K562 (cell line): ENCODE data around the gene HNRNPA3. TPM values are rescaled to one million over a fixed set of nuclear protein-coding genes. Genes with fewer than 3 reads are reported as not detected.
A peak's percentile ranks its signal among the peaks of the same experiment; 100 is the strongest.

Experiments
- BRF1 ChIP-seq: IDR thresholded peaks from 3 replicates; pipeline ENCODE4 v1.6.1; 2011; ENCODE audit warnings: borderline replicate concordance, mild to moderate bottlenecking; ENCODE audit not compliant: insufficient read length; ENCODE audit errors: extremely low read depth
- CEBPB ChIP-seq: fragments of 450-650 bp; IDR thresholded peaks from 2 replicates; pipeline ENCODE4 v1.6.1; 2016; ENCODE audit warnings: missing genetic modification characterization, missing compliant biosample characterization
- DDX20 ChIP-seq: fragments of 450-650 bp; IDR thresholded peaks from 2 replicates; pipeline ENCODE4 v1.6.1; 2016; ENCODE audit warnings: missing genetic modification characterization, low read depth, mild to moderate bottlenecking, missing compliant biosample characterization, moderate library complexity
- ETS2 ChIP-seq: IDR thresholded peaks from 2 replicates; pipeline ENCODE4 v1.6.1; 2016; ENCODE audit warnings: borderline replicate concordance, missing genetic modification characterization, mild to moderate bottlenecking, moderate library complexity, missing compliant biosample characterization; ENCODE audit not compliant: poor library complexity, severe bottlenecking
- HDAC2 ChIP-seq: fragments of 450-650 bp; IDR thresholded peaks from 2 replicates; pipeline ENCODE4 v1.6.1; 2016; ENCODE audit warnings: mild to moderate bottlenecking
- MED1 ChIP-seq: sonication (generic); formaldehyde crosslinking; IDR thresholded peaks from 2 replicates; pipeline ENCODE4 v1.8.1; 2023; ENCODE audit warnings: missing genetic modification reagents, borderline replicate concordance
- NFIX ChIP-seq: fragments of 250-450 bp; sonication (Bioruptor Pico); IDR thresholded peaks from 2 replicates; pipeline ENCODE4 v1.4.0; 2020; ENCODE audit warnings: low read depth, mild to moderate bottlenecking, moderate library complexity
- PTRF ChIP-seq: fragments of 450-650 bp; IDR thresholded peaks from 2 replicates; pipeline ENCODE4 v1.6.1; 2016; ENCODE audit warnings: mild to moderate bottlenecking, missing genetic modification characterization, missing compliant biosample characterization
- RAD21 ChIP-seq, 2 experiments: fragments of 250-450 bp in 1 of 2; fragments of 450-650 bp in 1 of 2; sonication (Bioruptor Pico) in 1 of 2; formaldehyde crosslinking in 1 of 2; IDR thresholded peaks in 1 of 2; conservative IDR thresholded peaks in 1 of 2; 2 replicates each; pipeline versions ENCODE4 v1.4.0 to v1.8.0; 2020 to 2022; ENCODE audit warnings: mild to moderate bottlenecking in 2 of 2, moderate library complexity in 1 of 2
- TBP ChIP-seq: optimal IDR thresholded peaks from 2 replicates; pipeline ENCODE3; 2011; ENCODE audit warnings: low read depth, low read length, improper control_type of control experiment
- TCFL5 ChIP-seq: fragments of 250-450 bp; sonication (Bioruptor Pico); conservative IDR thresholded peaks from 2 replicates; pipeline ENCODE4 v1.6.1; 2021; ENCODE audit warnings: mild to moderate bottlenecking, moderate library complexity, matching md5 sums
- TEAD2 ChIP-seq: fragments of 450-650 bp; IDR thresholded peaks from 2 replicates; pipeline ENCODE4 v1.6.1; 2016; ENCODE audit warnings: missing genetic modification characterization, control low read depth, missing compliant biosample characterization
- ZNF121 ChIP-seq: sonication (generic); formaldehyde crosslinking; conservative IDR thresholded peaks from 2 replicates; pipeline ENCODE4 v1.8.0; 2022; ENCODE audit warnings: missing genetic modification reagents
- ZNF253 ChIP-seq: fragments of 250-450 bp; sonication (Bioruptor Pico); conservative IDR thresholded peaks from 2 replicates; pipeline ENCODE4 v1.6.1; 2021; ENCODE audit warnings: mild to moderate bottlenecking
- ZNF324 ChIP-seq: fragments of 250-450 bp; sonication (Bioruptor Pico); IDR thresholded peaks from 2 replicates; pipeline ENCODE4 v1.4.0; 2020; ENCODE audit warnings: mild to moderate bottlenecking
- ZNF766 ChIP-seq: fragments of 200-800 bp; sonication (Bioruptor generic); conservative IDR thresholded peaks from 2 replicates; pipeline ENCODE4 v1.6.1; 2016; ENCODE audit warnings: missing genetic modification characterization, missing compliant biosample characterization
- polyA plus RNA-seq, 8 experiments: library from polyadenylated mRNA; depleted of rRNA in 4 of 8; stranded (reverse) in 5 of 8; unstranded in 3 of 8; fragments of >200 nt; fragmentation: Nextera tagmentation in 2 of 8; fragmentation: Illumina TruSeq in 1 of 8; extraction: Ambion mirVana in 2 of 8; extraction: Trizol in 1 of 8; gene quantifications; 2 replicates each; pipeline versions ENCODE4 v1.2.1 to v1.2.3, GENCODE V29; 2011 to 2014; ENCODE audit warnings: inconsistent platforms in 1 of 8, missing spikeins in 1 of 8
- total RNA-seq, 7 experiments: library from RNA; depleted of rRNA in 6 of 7; stranded (reverse); fragments of >200 nt in 6 of 7; fragmentation: Illumina TruSeq in 2 of 7; extraction: Trizol in 2 of 7; gene quantifications; 2 replicates each; pipeline versions ENCODE4 v1.2.1 to v1.2.3, GENCODE V29; 2011 to 2021; ENCODE audit warnings: low replicate concordance in 1 of 7
- TF ChIP-seq, protein P1 (sequence below), 2 experiments: fragments of 450-650 bp; IDR thresholded peaks; 2 replicates each; pipeline ENCODE4 v1.6.1; 2018; ENCODE audit warnings: mild to moderate bottlenecking in 2 of 2, low read depth in 1 of 2; ENCODE audit not compliant: partially characterized antibody in 2 of 2
- TF ChIP-seq, protein P2 (sequence below): sonication (generic); formaldehyde crosslinking; IDR thresholded peaks from 2 replicates; pipeline ENCODE4 v1.8.1; 2023; ENCODE audit warnings: mild to moderate bottlenecking, missing genetic modification reagents
- TF ChIP-seq, protein P3 (sequence below): fragments of 450-650 bp; IDR thresholded peaks from 2 replicates; pipeline ENCODE4 v1.6.1; 2016; ENCODE audit warnings: mild to moderate bottlenecking

HNRNPA3 gene
- total and polyA plus RNA-seq, 9 of the 15 experiments (the other 6 are each of a cell fraction or from before 2014, with no cell fraction given) = 72.8 to 428 (median 192) TPM

DNA sequence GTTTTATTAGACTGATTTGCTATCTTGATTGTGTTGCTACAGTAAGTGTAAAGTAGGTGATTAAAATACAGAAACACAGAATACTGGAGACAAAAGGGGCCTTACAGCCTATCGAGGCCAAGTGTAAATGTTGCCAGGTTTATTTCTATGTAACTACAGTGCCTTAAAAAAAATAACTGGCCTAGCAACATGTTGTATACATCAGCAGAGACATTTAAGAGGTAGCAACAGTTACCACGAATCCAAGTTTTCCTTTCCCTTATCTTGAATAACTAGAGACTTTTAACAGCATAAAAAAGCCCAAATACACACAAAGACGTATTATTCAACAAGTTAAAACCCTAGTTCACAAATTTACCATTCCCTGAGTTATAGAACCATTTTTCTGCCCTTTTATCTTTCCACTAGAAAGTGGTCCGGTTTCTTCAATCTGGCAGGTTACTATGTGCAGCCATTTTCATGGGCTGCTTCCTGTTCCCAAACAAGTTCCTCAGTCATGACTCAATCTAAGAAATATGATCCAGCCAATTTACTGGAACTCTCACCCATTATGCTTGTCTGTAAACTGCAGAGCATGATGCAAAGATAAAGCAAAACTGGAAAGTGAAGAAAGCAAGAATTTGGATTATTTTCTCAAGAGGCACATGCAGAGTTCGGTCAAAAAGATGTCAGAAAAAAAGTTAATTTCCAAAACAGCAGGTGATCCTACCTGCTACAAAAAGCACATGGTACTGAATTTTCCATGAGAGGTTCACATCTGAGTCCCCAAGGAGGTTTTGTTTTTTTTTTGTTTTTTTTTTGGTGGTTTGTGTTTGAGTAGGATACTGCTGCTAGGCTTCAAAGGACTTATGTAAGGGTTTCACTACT, 29.8 kb downstream of the HNRNPA3 start (continued):
- TF ChIP-seq BRF1 = no peak
- TF ChIP-seq DDX20 (tag) = peak; percentile 22; the same call in 1 of the 2 replicates
- TF ChIP-seq ZNF253 (CRISPR knock-in tag) = no peak
- no peak for TF ChIP-seq RAD21 (CRISPR knock-in tag; conservative IDR thresholded peaks at IDR 0.05 in 1 of 2, IDR thresholded peaks at IDR 0.05 in 1 of 2)
- no peak for TF ChIP-seq ZNF121 (CRISPR knock-in tag)
- no peak; the same call in 1 of the 2 replicates for TF ChIP-seq ZNF766 (CRISPR knock-in tag)
- TF ChIP-seq, protein P1, sequence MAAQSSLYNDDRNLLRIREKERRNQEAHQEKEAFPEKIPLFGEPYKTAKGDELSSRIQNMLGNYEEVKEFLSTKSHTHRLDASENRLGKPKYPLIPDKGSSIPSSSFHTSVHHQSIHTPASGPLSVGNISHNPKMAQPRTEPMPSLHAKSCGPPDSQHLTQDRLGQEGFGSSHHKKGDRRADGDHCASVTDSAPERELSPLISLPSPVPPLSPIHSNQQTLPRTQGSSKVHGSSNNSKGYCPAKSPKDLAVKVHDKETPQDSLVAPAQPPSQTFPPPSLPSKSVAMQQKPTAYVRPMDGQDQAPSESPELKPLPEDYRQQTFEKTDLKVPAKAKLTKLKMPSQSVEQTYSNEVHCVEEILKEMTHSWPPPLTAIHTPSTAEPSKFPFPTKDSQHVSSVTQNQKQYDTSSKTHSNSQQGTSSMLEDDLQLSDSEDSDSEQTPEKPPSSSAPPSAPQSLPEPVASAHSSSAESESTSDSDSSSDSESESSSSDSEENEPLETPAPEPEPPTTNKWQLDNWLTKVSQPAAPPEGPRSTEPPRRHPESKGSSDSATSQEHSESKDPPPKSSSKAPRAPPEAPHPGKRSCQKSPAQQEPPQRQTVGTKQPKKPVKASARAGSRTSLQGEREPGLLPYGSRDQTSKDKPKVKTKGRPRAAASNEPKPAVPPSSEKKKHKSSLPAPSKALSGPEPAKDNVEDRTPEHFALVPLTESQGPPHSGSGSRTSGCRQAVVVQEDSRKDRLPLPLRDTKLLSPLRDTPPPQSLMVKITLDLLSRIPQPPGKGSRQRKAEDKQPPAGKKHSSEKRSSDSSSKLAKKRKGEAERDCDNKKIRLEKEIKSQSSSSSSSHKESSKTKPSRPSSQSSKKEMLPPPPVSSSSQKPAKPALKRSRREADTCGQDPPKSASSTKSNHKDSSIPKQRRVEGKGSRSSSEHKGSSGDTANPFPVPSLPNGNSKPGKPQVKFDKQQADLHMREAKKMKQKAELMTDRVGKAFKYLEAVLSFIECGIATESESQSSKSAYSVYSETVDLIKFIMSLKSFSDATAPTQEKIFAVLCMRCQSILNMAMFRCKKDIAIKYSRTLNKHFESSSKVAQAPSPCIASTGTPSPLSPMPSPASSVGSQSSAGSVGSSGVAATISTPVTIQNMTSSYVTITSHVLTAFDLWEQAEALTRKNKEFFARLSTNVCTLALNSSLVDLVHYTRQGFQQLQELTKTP (IDR thresholded peaks at IDR 0.05; ENCODE audit: low read depth in 1 of 2, partially characterized antibody in 2 of 2) = peak; percentile 81
- TF ChIP-seq TEAD2 (tag) = no peak
- no peak for TF ChIP-seq NFIX (CRISPR knock-in tag)
- TF ChIP-seq ETS2 (tag) = no peak
- TF ChIP-seq, protein P2, sequence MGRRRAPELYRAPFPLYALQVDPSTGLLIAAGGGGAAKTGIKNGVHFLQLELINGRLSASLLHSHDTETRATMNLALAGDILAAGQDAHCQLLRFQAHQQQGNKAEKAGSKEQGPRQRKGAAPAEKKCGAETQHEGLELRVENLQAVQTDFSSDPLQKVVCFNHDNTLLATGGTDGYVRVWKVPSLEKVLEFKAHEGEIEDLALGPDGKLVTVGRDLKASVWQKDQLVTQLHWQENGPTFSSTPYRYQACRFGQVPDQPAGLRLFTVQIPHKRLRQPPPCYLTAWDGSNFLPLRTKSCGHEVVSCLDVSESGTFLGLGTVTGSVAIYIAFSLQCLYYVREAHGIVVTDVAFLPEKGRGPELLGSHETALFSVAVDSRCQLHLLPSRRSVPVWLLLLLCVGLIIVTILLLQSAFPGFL (CRISPR knock-in tag) = no peak
- no peak for TF ChIP-seq TCFL5 (CRISPR knock-in tag)
- no peak for TF ChIP-seq PTRF (tag)
- no peak for TF ChIP-seq MED1 (CRISPR knock-in tag)
- TF ChIP-seq TBP = no peak
- TF ChIP-seq ZNF324 (CRISPR knock-in tag) = no peak
- TF ChIP-seq, protein P3, sequence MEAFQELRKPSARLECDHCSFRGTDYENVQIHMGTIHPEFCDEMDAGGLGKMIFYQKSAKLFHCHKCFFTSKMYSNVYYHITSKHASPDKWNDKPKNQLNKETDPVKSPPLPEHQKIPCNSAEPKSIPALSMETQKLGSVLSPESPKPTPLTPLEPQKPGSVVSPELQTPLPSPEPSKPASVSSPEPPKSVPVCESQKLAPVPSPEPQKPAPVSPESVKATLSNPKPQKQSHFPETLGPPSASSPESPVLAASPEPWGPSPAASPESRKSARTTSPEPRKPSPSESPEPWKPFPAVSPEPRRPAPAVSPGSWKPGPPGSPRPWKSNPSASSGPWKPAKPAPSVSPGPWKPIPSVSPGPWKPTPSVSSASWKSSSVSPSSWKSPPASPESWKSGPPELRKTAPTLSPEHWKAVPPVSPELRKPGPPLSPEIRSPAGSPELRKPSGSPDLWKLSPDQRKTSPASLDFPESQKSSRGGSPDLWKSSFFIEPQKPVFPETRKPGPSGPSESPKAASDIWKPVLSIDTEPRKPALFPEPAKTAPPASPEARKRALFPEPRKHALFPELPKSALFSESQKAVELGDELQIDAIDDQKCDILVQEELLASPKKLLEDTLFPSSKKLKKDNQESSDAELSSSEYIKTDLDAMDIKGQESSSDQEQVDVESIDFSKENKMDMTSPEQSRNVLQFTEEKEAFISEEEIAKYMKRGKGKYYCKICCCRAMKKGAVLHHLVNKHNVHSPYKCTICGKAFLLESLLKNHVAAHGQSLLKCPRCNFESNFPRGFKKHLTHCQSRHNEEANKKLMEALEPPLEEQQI = no peak
- TF ChIP-seq CEBPB (tag) = peak; percentile 71
- TF ChIP-seq HDAC2 = peak; percentile 61
